ENCODE measurements around the gene VCL.
"Not testable (repeated sequence)": the region's sequence is repeated elsewhere in the genome, so short reads cannot be mapped to it uniquely, and the experiment has no call there.

Gene VCL

DNA sequence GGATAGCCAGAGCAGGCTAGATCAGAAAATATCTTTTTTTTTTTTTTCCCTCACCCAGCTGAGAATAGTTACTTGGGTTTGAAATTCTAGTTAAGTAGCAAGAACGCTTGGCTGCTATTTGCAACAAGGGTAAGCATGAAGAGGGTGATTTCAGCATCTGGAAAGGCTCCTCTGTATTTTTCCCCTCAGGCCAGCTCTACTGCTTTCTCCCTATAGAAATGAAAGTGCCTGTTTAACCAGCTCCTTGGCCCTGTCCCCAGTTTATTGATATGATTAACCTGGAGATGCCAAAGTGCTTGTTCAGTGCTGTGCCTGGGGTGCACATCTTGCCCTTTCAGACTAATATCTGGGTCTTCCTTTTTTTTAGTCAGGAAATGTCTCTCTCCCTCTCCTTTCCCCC is 115.6 kb downstream of the VCL start:
- no peak for DNase-seq

DNA sequence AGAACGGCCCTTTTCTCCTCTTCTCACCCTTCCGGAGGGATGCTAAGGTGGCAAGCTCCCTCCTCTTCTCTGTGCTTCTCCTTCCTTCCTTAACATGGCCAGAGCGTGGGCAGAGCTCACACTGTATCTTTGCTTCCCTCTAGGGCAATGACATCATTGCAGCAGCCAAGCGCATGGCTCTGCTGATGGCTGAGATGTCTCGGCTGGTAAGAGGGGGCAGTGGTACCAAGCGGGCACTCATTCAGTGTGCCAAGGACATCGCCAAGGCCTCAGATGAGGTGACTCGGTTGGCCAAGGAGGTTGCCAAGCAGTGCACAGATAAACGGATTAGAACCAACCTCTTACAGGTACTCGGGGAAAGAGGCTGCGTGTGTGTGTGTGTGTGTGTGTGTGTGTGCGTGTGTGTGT is 116.1 kb downstream of the VCL start:
- no peak for DNase-seq

DNA sequence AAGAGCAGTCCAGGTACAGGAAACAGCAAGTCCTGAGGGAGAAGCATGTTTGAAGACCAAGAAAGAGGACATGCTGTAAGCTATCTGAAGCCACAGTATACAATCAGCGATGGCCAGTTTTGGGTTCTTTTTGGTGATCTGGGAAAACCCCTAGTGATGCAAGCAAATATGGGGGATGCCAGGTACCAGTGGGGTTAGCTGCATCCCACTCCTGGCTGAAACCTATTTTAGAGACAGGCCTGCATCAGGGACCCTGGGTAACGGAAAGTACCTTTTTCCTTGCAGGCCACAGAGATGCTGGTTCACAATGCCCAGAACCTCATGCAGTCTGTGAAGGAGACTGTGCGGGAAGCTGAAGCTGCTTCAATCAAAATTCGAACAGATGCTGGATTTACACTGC is 119.8 kb downstream of the VCL start:
- no peak for DNase-seq

DNA sequence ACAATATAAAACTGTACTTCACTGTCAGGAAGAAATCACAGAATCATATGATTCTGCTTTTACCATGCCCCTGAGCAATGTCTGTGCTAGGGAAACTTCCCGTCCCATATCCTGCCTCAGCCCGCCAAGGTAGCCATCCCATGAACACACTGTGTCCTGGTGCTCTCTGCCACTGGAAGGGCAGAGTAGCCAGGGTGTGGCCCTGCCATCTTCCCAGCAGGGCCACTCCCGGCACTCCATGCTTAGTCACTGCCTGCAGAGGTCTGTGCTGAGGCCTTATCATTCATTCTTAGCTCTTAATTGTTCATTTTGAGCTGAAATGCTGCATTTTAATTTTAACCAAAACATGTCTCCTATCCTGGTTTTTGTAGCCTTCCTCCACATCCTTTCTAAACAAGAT is 120.9 kb downstream of the VCL start:
- DNase-seq = no peak

DNA sequence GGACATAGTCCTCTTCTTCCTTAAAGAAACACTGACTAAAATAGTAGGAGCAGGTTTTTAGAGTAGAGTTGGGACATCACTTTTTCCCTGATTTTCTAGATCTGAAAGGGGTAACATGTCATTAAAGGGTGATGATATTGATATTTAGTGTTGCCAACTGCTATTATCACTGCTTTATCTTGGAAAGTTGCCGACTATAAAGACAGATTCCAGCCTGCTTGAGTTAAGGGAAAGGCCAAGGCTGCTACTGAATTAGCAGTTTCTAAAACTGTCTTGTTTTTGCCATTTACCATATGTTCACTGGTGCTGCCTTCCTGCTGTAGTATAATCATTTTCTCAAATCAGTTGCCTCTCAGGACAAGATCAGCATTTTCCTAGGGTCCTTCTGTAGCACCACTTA is 123.0 kb downstream of the VCL start:
- no peak for DNase-seq

DNA sequence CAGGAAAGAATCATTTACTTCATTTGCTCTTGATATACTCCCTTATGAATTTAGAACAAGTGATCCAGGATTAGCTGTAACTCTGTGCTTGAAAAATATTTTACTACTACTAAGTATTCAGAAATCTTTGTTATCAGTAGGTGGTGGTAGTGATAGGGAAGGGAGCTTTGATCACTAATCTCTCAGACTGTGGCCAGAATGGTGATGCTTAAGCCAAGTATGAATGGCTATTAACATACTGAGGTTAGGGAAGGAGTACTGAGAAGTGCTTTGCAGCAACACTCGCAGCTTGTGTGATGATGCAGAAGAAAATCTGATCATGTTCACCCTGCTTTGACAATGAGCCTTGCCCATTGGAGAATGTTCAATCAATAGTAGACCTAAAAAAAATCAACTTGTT is 123.5 kb downstream of the VCL start:
- DNase-seq = no peak

DNA sequence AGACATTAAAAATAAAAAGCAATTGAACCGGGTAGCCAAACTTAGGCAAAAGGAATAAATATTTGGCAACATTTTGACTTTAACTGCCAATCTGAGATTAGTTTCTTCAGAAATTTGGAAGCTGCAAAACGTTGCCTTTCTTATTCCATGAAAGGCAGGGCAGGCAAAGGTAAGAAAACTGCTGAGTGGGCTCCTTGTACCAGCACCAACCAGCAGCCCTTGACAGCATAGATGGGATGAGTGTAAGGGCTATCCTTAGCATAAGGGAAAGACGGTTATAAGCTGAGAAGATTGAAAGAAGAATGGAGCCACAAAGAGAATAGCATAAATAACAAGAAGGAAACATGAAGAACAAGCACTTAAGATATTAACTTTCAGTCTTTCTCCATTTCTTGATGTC is 124.1 kb downstream of the VCL start:
- no peak for DNase-seq

DNA sequence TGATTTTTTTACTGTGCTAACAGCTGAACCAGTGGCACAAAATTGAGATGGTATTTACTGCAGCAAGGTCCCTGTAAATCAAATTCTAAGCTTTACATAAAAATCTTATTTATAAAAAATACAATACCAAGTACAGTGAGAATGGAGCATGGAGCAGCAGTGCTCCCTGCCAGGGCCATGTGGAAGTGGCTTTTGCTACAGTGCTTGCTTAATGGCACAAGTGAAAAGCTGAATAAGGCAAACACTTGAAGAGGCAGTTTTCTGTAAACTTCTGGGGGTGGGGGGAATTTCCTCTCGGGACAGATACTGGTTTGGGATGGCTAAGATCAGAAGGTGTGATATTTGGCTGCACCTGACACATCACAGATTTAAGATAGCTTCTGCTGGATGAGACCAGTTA is 125.2 kb downstream of the VCL start:
- DNase-seq = no peak

DNA sequence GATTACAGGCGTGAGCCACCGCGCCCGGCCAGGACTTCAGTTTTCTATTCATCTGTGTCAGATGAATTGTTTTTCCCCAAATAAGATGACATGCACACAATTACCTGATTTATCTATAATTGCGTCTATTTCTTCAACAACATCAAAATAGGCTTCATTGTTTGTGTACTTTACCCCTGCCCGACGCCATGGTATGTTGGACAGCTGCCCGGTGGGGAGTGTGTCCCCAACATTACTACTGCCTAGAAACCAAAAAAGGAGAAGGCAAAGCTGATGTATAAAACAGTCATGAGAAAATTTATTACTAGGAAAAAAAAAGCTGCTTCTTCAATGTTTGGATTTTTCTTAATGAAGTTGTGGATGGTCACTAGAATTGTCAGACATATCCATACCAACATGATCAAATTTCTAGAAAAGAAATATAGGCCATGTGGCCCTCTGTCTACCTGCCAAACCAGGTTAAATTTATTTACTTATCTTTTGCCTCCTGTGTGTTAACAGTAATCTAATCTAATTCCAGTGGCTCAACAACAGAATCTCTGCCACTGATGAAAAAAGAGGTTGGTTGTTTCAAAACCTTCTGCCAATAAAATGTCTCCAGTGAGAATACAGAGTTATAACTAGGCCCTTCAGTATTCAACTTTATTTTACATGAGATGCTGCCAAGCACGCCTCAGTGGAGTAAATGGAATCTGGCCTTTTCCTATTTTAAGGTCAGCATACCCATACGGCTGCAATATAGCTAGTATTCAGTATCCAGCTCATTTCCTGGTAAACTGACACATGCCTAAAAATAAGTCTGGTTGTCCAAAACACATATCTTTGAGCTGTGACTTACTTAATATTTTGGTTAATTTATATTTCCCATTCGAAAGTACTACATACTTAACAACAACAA is 136.3 kb downstream of the VCL start:
- no peak for DNase-seq

DNA sequence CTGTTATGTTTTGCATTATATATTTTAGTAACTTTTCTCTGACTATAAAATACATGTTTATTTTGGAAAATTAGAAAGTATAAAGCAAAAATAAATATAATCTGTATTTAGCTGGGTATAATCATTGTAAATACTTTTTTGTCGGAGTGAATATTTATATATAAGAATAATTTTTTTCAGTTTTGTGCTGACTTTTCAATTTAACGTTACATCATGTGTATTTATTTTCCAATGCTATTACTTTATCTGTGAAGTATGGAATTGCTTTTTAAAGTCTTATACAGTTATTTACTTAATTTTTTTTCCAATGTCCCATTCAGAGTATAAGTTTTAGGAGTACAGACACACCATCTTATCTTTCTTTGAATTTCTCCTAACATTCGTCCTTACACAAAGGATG is 137.5 kb downstream of the VCL start:
- DNase-seq = no peak

DNA sequence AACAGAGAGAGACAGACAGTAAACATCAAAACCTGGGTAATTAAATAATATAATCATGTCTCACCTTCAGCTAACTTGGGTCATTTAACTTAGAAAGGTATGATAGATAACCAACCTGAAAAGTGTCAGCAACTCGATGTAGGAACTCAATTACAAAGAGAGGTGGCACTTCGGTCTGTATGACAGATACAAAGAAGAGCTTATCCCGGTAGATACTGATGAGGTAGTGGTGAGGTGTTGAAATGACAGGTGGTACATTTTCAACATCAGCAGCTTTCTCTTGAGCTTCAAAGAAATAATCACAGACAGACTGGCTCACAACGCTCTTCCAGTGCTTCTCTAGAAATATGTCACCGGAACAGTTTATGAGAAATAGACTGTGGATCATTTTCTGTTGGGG is 140.1 kb downstream of the VCL start:
- no peak for DNase-seq

DNA sequence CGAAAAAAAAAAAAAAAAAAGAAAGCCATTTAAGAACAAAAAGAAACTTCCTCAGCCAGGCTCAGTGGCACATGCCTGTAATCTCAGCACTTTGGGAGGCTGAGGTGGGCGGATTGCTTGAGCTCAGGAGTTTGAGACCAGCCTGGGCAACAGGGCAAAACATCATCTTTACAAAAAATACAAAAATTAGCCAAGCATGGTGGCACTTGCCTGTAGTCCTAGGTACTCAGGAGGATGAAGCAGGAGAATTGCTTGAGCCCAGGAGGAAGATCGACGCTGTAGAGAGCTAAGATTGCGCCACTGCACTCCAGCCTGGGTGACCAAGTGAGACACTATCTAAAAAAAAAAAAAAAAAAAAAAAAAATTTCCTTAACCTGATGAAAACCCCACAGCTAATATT is 140.7 kb downstream of the VCL start:
- DNase-seq = not testable (repeated sequence)

DNA sequence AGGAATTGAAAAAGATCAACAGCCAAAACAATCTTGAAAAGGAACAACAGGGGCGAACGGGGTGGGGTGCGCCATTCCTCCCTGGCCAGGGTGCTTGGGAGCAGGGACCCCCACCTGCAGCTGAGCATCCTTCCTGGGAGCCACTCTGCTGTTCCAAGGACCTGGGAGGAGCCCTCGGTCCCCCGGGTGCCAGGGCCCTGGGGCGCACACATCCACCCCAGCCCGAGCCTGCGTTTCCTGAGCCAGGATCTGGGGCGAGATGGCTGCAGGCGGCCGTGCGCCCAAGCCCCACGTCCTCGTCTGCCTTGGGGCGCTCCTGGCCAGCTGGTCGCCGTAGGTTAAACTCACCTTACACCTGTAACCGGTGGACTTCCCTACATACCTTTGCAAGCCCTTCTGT is 142.1 kb downstream of the VCL start:
- no peak for DNase-seq

DNA sequence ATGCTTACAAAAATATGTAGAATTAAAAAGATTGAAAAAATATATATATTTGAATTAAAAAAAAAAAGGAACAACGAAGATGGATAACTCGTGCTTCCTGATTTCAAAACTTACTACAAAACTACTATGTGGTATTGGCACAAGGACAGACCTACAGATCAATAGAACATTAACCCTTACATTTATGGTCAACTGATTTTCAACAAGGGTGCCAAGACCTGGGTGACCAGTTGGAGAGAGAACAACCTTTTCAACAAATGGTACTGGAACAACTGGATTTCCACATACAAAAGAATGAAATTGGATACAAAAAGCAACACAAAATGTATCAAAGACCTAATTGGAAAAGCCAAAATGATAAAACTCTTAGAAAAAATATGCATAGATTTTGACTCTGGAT is 142.6 kb downstream of the VCL start:
- no peak for DNase-seq

DNA sequence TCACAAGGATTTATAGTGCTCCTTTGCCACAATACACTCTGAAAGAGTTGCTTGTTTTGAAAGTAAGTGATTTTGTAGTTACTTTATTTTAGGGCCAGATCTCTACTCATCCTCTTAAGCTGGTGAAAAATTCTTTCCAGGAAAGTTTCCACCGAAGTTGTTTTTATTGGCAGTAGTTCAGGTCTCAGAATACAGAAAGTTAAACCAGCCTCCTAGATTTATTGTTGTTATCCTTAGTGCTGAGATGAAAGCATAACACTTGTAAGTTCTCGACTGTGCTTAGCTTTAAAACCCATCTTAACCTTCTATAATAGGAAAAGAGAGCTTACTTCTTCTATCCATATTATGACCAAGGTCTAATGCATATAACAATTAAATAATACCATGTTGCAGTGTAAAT is 147.2 kb downstream of the VCL start:
- DNase-seq = no peak

DNA sequence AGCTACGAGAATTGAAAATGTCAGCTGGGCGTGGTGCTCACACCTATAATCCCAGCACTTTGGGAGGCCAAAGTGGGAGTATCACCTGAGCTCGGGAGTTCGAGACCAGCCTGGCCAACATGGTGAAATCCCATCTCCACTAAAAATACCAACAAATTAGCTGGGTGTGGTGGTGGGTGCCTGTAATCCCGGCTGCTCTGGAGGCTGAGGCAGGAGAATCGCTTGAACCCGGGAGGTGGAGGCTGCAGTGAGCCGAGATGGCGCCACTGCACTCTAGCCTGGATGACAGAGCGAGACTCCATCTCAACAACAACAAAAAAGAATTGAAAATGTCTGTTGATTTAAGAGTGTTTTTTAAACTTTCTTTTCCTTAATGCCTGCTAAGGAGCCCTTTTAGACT is 149.1 kb downstream of the VCL start:
- not testable (repeated sequence) for DNase-seq

DNA sequence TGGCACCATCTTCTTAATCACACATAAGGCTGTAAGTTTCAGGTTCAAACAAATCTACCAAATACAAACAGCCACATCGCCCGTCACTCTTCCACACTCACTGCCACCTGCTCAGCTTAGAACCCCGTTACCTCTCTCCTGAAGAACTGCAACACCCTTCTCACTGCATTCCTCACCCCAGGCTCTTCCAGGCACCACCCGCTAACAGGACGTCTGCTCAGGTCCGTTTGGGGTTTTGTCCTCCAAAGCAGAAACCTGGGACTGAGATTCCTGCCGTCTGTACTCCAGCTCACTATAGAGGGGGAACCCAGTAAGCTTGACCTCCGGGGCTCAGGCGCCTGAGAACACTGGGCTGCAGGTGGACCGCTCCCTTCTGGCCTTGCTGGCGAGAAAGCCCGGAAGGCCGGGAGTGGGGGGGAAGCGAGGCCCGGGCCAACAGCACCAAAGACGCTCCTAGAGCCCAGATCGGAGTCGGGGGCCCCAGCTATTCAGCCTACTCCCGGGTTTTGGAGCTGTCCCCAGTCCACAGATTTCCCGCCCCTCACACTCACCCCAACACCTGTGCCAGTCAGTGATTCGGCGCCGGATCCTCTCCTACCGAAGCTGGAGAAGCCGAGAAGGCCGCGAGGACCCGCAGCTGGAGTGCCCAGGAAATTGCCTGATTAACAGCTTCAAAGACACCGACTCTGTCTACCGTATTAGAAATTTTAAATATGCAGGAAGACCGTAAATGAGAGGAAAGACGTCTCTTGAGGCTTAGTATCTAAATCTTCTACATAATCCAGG is 152.5 kb downstream of the VCL start, which contains the start of gene AP3M1:
Gene AP3M1, minus strand, starts transcription at position 625 of the 786 bp plus-strand sequence. CDS start 12,449 bp downstream, outside the sequence.
- DNase-seq = peak; percentile 76

DNA sequence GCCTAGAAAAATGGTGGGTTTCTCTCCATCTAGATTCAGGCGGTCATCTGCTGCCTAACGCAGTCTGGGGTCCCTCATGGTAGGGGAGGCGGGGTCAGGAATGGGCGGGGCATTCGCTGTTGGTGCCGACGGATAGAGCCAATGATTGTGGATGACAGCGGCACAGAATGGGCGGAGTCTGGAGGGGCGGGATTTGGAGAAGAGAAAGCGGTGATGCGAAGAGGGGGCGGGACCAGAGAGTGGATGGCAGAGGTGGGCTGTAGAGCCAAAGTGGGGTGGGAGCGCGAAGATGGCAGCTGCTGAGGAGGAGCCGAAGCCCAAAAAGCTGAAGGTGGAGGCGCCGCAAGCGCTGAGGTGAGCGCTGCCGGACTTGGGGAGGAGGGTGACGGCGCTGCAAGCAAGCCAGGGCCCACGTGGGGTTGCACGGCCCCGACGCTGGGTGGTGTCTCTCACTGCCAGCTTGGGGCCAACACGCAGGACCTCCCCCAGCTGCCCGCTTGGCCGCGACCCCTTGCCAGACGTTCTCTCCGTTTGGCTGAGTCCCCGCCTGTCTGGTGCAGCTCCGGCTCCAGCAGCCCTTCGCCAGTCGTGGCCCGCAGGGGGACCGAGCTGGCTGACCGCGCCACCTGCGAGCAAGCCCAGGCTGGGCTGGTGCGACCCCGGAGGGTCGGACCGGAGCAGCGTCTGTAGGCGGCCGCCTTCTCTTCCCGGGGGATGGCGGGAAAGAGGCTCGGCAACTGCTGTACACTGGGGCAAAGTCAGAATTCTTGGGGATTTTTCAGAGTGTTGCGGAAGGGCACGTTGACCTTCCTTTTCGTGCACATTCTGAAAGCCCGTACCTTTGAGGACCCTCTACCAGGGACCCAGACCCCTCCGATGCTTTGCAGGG is 153.3 kb downstream of the VCL start, which contains the start of gene ADK:
Gene ADK, plus strand, starts transcription at position 232 of the 889 bp plus-strand sequence. Its CDS starts 58 bp downstream, at position 290.
- peak; percentile 100 for DNase-seq

DNA sequence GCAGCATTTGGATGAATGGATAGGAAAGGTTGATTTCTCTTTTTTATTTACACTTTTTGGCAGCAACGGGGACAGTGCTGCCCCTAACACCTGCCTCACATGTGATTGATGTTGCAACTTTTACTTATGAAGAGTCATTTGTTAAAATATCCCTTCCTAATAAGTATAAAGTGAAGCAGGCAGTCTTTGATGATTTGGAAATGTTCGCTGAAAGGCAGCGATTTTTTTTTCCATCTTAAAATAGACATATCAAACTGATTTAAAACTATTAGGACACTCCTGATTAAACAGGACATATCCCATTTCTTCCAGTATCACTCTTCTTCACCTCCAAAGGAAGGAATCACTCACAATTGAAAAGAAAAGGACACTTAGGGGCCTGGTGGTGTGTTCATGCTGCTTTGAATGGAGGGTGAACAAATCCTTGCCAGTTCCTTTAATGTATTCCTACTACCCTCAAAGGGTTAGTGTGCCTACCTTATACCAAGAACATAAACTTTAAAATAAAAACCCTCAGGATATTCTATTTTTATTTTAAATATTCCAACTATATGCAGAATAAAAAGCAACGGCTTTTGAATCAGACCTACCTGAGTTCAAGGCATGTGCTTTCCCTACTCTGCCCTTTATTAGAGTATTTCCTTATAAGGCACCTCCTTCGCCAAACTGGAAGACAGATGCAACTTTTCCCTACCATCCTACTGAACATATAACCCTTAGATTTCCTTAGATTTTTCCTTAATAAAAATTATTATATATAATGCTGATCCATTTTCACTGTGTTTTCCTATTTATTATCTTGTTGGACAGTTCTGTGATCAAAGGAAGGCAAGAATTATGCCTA is 154.2 kb downstream of the VCL start:
- no peak for DNase-seq

DNA sequence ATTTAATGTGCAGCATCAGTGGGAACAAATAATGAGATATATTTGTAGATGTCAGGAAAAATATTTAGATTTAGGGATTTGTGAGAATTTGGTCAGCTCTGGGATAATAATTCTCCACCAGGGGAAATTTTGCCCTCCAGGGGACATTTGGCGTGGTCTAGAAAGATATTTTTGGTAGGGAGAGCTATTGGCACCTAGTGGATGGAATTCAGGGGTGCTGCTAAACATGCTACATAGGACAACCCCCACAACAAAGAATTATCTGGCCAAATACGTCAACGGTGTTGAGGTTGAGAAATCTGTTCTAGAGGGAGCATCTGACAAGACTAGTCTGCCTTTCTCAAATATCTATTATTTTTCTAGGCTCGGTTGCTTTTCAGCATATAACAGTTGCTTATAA is 155.2 kb downstream of the VCL start:
- no peak for DNase-seq

DNA sequence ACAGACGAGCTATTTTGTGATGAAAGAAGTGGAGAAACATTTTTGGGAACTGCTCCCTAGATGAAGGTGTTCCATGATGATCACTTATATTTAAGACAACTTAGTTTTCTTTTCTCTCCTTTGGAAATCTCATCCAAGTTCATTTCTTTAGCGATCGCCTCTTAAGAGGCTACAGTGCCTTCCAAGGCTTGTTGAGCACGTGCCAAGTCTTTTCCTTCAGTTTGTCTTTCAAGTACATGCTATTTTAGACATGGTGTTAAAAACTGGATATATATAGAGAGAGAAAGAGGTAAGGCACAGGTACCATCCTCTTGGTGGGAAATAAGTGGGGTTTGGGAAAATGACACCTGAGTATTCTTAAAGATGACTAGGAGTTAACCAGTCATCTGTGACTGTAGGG is 155.8 kb downstream of the VCL start:
- no peak for DNase-seq

DNA sequence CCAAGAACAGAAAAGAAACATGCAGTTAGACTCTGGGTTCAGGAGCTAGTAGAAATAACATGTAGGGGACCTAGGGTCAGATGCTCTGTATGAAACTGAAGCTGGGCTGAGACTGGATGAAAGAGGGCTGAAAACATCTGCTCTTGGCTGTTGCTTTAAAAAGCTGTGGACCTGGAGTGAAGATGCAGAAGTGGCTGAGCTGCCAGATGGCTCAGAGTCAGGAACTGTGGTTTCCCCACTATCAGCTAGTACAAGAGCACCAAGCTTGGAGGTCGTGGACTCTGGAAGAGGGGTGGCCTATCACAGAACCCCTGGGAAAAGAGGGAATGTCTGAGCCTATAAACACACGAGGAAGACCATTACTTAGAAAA is 159.0 kb downstream of the VCL start:
- no peak for DNase-seq
